ENCODE results near the gene DENND2A.

DENND2A gene

DNA sequence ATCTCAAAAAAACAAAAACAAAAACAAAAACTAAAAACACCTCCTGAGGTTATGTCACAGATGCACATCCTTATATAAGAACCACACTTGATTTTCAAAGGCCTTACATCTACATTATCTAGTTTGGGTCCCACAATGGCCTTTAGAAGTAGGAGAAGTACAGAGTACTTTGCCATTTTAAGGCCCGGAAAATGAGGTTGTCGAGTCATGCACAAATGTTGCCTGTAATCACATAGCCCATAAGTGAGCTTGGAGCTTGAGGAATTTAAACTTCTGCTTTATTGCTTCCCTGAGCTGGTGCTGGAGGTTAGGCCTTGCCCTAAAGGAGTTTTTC, 151.6 kb downstream of the DENND2A start:
- no peak overlapping the region for H3K27ac ChIP-seq (ENCODE audit: low read depth, low read length)

DNA sequence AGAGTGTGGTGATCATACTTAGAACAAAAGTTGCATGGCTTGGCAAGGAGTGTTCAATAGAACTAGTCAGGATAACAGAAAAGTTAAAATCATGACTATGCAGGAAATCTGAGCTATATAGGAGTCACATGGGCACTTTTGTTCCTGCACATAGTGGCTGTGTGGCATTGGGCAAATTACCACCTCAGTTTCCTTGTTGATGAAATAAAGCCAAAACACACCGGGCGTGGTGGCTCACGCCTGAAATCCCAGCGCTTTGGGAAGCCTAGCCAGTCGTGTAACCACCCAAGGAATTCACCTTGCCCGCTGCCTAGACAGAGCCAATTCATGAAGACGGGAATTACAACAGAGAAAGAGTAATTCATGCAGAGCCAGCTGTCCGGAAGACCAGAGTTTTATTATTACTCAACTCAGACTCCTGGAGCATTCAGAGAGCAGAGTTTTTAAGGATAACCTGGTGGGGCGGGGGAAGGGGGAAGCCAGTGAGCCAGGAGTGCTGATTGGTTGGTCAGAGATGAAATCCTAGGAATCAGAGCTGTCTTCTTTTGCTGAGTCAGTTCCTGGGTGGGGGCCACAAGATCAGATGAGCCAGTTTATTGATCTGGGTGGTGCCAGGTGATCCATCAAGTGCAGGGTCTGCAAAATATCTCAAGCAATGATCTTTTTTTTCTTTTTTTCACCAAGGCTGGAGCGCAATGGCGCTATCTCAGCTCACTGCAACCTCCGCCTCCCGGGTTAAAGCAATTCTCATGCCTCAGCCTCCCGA, 154.9 kb downstream of the DENND2A start:
- Histone ChIP-seq H3K79me2 (ENCODE audit: control insufficient read depth, low read length) (no peaks in the 10 kb centered on the region), H3K9me2 (replicated peaks; ENCODE audit: control insufficient read depth, low read length) (no peaks in the 10 kb centered on the region), H3F3A (ENCODE audit: control insufficient read depth, insufficient read depth) (no peaks in the 10 kb centered on the region), H3K9me3 (ENCODE audit: control insufficient read depth, insufficient read depth, low read length) (no peaks in the 10 kb centered on the region), H3K36me3 (ENCODE audit: control insufficient read depth, low read length) (no peaks in the 10 kb centered on the region), H4K20me1 (ENCODE audit: control insufficient read depth, insufficient read depth, low read depth, low read length) (no peaks in the 10 kb centered on the region), H3K4me1 (ENCODE audit: control insufficient read depth, low read length) (no peaks in the 10 kb centered on the region), H3K27me3 (ENCODE audit: control insufficient read depth, low read length) (peaks cover 8% of the 10 kb centered on the region; the same call in 1 of the 2 replicates), H3K4me3 (ENCODE audit: low read length) (no peak overlapping the region), H3K4me2 (ENCODE audit: low read length) (no peak overlapping the region), H3K27ac (ENCODE audit: low read depth, low read length) (no peak overlapping the region)
- TF ChIP-seq, protein P1, sequence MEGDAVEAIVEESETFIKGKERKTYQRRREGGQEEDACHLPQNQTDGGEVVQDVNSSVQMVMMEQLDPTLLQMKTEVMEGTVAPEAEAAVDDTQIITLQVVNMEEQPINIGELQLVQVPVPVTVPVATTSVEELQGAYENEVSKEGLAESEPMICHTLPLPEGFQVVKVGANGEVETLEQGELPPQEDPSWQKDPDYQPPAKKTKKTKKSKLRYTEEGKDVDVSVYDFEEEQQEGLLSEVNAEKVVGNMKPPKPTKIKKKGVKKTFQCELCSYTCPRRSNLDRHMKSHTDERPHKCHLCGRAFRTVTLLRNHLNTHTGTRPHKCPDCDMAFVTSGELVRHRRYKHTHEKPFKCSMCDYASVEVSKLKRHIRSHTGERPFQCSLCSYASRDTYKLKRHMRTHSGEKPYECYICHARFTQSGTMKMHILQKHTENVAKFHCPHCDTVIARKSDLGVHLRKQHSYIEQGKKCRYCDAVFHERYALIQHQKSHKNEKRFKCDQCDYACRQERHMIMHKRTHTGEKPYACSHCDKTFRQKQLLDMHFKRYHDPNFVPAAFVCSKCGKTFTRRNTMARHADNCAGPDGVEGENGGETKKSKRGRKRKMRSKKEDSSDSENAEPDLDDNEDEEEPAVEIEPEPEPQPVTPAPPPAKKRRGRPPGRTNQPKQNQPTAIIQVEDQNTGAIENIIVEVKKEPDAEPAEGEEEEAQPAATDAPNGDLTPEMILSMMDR (IDR thresholded peaks at IDR 0.05; ENCODE audit: low read depth, low read length, poor library complexity, severe bottlenecking): no peak
- TF ChIP-seq EZH2phosphoT487 (IDR thresholded peaks at IDR 0.05; ENCODE audit: borderline replicate concordance, low read length): no peak

More for the DNA sequence above, 151.6 kb downstream of the DENND2A start:
- TF ChIP-seq, protein P1 (IDR thresholded peaks at IDR 0.05; ENCODE audit: low read depth, low read length, poor library complexity, severe bottlenecking): no peak
- no peak for TF ChIP-seq EZH2phosphoT487 (IDR thresholded peaks at IDR 0.05; ENCODE audit: borderline replicate concordance, low read length)
- Histone ChIP-seq H3K79me2 (ENCODE audit: control insufficient read depth, low read length) (no peaks in the 10 kb centered on the region), H3K4me1 (ENCODE audit: control insufficient read depth, low read length) (no peaks in the 10 kb centered on the region), H3K9me3 (ENCODE audit: control insufficient read depth, insufficient read depth, low read length) (no peaks in the 10 kb centered on the region), H3K4me3 (ENCODE audit: low read length) (no peak overlapping the region), H4K20me1 (ENCODE audit: control insufficient read depth, insufficient read depth, low read depth, low read length) (no peaks in the 10 kb centered on the region), H3K9me2 (replicated peaks; ENCODE audit: control insufficient read depth, low read length) (no peaks in the 10 kb centered on the region), H3K27me3 (ENCODE audit: control insufficient read depth, low read length) (peaks cover 8% of the 10 kb centered on the region; the same call in 1 of the 2 replicates), H3K4me2 (ENCODE audit: low read length) (no peak overlapping the region), H3K36me3 (ENCODE audit: control insufficient read depth, low read length) (no peaks in the 10 kb centered on the region), H3F3A (ENCODE audit: control insufficient read depth, insufficient read depth) (no peaks in the 10 kb centered on the region)

DNA sequence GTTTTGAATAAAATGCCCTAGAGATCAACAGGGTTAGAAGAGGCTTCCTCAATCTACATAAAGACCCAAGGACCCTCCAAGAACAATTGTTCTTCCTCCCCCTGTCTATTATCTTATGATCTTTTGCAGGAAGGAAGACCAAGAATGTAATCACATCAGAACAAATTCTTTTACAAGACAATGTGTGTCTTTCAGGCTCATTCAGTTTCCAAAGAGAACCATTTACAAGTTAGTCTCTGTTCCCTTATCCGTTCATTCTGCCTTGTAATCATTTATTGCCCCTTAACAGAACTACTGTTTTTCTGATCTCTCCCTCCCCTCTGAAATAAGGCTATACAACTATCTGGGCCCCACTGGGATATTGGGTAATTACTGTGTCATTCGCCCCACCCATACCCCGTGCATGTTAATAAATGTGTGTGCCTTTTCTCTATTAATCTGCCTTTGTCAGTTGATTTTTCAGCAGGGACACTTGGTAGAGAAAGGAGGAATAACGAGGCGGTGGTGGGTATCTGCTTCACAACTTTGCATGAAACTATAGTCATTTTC, 155.6 kb downstream of the DENND2A start:
- no peaks in the 10 kb centered on the region for H3F3A ChIP-seq (ENCODE audit: control insufficient read depth, insufficient read depth)
- peaks cover 8% of the 10 kb centered on the region; the same call in 1 of the 2 replicates for H3K27me3 ChIP-seq (ENCODE audit: control insufficient read depth, low read length)
- H3K9me2 ChIP-seq (replicated peaks; ENCODE audit: control insufficient read depth, low read length): no peaks in the 10 kb centered on the region
- H3K4me2 ChIP-seq (ENCODE audit: low read length): no peak overlapping the region
- no peaks in the 10 kb centered on the region for H3K4me1 ChIP-seq (ENCODE audit: control insufficient read depth, low read length)
- H3K36me3 ChIP-seq (ENCODE audit: control insufficient read depth, low read length): no peaks in the 10 kb centered on the region
- H3K9me3 ChIP-seq (ENCODE audit: control insufficient read depth, insufficient read depth, low read length): no peaks in the 10 kb centered on the region
- no peak overlapping the region for H3K4me3 ChIP-seq (ENCODE audit: low read length)
- H3K79me2 ChIP-seq (ENCODE audit: control insufficient read depth, low read length): no peaks in the 10 kb centered on the region
- TF ChIP-seq, protein P1 (IDR thresholded peaks at IDR 0.05; ENCODE audit: low read depth, low read length, poor library complexity, severe bottlenecking): no peak
- no peak for TF ChIP-seq EZH2phosphoT487 (IDR thresholded peaks at IDR 0.05; ENCODE audit: borderline replicate concordance, low read length)
- H4K20me1 ChIP-seq (ENCODE audit: control insufficient read depth, insufficient read depth, low read depth, low read length): no peaks in the 10 kb centered on the region
- no peak overlapping the region for H3K27ac ChIP-seq (ENCODE audit: low read depth, low read length)

Data from DOHH2 (cell line).